Aorta (tissue), 5 donors: ENCODE measurements around the gene MGAT4B. TPM values are rescaled to one million over a fixed set of nuclear protein-coding genes. Genes with fewer than 3 reads are reported as not detected.

Experiments used
- ATAC-seq: fragments of 200-7000 bp; cut with Tn5 transposase; one replicate; pipeline ENCODE4 v1.9.1; 2022; ENCODE audit warnings: moderate library complexity; ENCODE audit not compliant: low FRiP score
- DNase-seq, 2 donors: peaks; one replicate each; pipeline ENCODE4 v3.0.0-alpha.2; 2020
- H3K27ac ChIP-seq, 2 donors: one replicate each; pipeline ENCODE4 v1.5.1; 2013; ENCODE audit warnings: low read length in 2 of 2, mild to moderate bottlenecking in 2 of 2, moderate library complexity in 2 of 2, control low read depth in 1 of 2, inconsistent platforms in 1 of 2, low read depth in 1 of 2
- H3K27me3 ChIP-seq, 2 donors: one replicate each; pipeline ENCODE4 v1.6.1; 2013; ENCODE audit warnings: control low read depth in 1 of 2, low read length in 1 of 2, mild to moderate bottlenecking in 1 of 2, moderate library complexity in 1 of 2; ENCODE audit not compliant: insufficient read depth in 2 of 2, control insufficient read depth in 1 of 2
- H3K36me3 ChIP-seq, 2 donors: one replicate each; pipeline ENCODE4 v1.6.1; 2013; ENCODE audit warnings: control low read depth in 1 of 2, low read length in 1 of 2, mild to moderate bottlenecking in 1 of 2; ENCODE audit not compliant: insufficient read depth in 2 of 2, control insufficient read depth in 1 of 2
- H3K4me1 ChIP-seq, 2 donors: one replicate each; pipeline ENCODE4 v1.6.1; 2013; ENCODE audit warnings: low read length in 2 of 2, control low read depth in 1 of 2, mild to moderate bottlenecking in 1 of 2, moderate library complexity in 1 of 2; ENCODE audit not compliant: insufficient read depth in 2 of 2, control insufficient read depth in 1 of 2
- H3K4me3 ChIP-seq, 2 donors: one replicate each; pipeline ENCODE4 v1.5.1; 2013; ENCODE audit warnings: low read length in 2 of 2, control low read depth in 1 of 2, mild to moderate bottlenecking in 1 of 2
- H3K9me3 ChIP-seq: one replicate; pipeline ENCODE4 v1.6.1; 2013; ENCODE audit warnings: mild to moderate bottlenecking, low read length; ENCODE audit not compliant: control insufficient read depth
- WGBS, 2 donors: extraction: QIAGEN DNeasy Blood & Tissue Kit; methylation state at CpG; one replicate each; pipeline ENCODE4 v1.1.7; 2013; 5-methylcytosine and 5-hydroxymethylcytosine counted together
- intact Hi-C, 2 donors: fragments of 100-400 bp; cut with DNase I; formaldehyde crosslinking; loops; one replicate each; pipeline versions ENCODE4 v1.14.2 to v1.15.0; 2022
- polyA plus RNA-seq, 2 donors: library from polyadenylated mRNA; stranded (reverse); fragments of 200-250 nt; gene quantifications; one replicate each; pipeline ENCODE4 v1.2.3, GENCODE V29; 2013
- total RNA-seq, 2 donors: library from RNA; stranded (reverse); fragmentation: NEBNext Ultra II Directional; extraction: Animal tissue kit (Norgen Biotek cat#: 25700); gene quantifications; one replicate each; pipeline ENCODE4 v1.2.1, GENCODE V29; 2021
- donor health status: healthy with polysubstance abuse.
- donor health status: Bipolar disorder and iron deficiency.
- donor health status: DM: no; HTN: no; CAD: no.
- donor health status: DM: no; HTN: no; CAD: no.
- donor health status: DM: yes; HTN: yes; CAD: no.

The MGAT4B gene
- total and polyA plus RNA-seq, 4 donors = 56.0 to 78.8 (median 76.0) TPM

GRCh38 chr5:179783128-179783527, 23.5 kb downstream of the MGAT4B start:
- intact Hi-C loops = no loop called here
- 92 to 93% methylated on average over 9 of the region's 9 CpGs for WGBS, 2 donors

GRCh38 chr5:179781846-179782245, 24.8 kb downstream of the MGAT4B start:
- Histone ChIP-seq H3K9me3 (no peaks in the 10 kb centered on the region), H3K27ac (no peak overlapping the region), H3K4me1 (no peaks in the 10 kb centered on the region), H3K27me3 (no peaks in the 10 kb centered on the region), H3K36me3 (no peaks in the 10 kb centered on the region), H3K4me3 (no peak overlapping the region)
- intact Hi-C loops = no loop called here
- DNase-seq (no peak), ATAC-seq (no peak)
- 91 to 99% methylated on average over 4 of the region's 4 CpGs for WGBS, 2 donors

More at GRCh38 chr5:179783128-179783527, 23.5 kb downstream of the MGAT4B start:
- H3K36me3 ChIP-seq = no peaks in the 10 kb centered on the region
- H3K4me3 ChIP-seq = no peak overlapping the region
- H3K9me3 ChIP-seq = no peaks in the 10 kb centered on the region
- no peak overlapping the region for H3K27ac ChIP-seq
- DNase-seq = no peak
- ATAC-seq = no peak
- H3K4me1 ChIP-seq = no peaks in the 10 kb centered on the region
- H3K27me3 ChIP-seq = no peaks in the 10 kb centered on the region

- ATAC-seq (no peak), DNase-seq (peak in 1 of 2 donors; percentile 55)
- Histone ChIP-seq H3K4me3 (no peak overlapping the region), H3K27me3 (no peaks in the 10 kb centered on the region), H3K27ac (no peak overlapping the region), H3K36me3 (peaks cover 0 to 4% of the 10 kb centered on the region in 2 donors), H3K9me3 (no peaks in the 10 kb centered on the region), H3K4me1 (no peaks in the 10 kb centered on the region)
- intact Hi-C loops = no loop called here
- 85 to 87% methylated on average over 7 of the region's 7 CpGs for WGBS, 2 donors
Measured at GRCh38 chr5:179780362-179780761, 26.3 kb downstream of the MGAT4B start.

- H3K27me3 ChIP-seq = no peaks in the 10 kb centered on the region
- whole genome bisulfite sequencing, 2 donors = 92 to 95% methylated on average over 4 of the region's 4 CpGs
- intact Hi-C loops = no loop called here
- peaks cover 0 to 4% of the 10 kb centered on the region in 2 donors for H3K36me3 ChIP-seq
- H3K4me3 ChIP-seq = no peak overlapping the region
- no peak overlapping the region for H3K27ac ChIP-seq
- no peaks in the 10 kb centered on the region for H3K4me1 ChIP-seq
- no peaks in the 10 kb centered on the region for H3K9me3 ChIP-seq
- DNase-seq = no peak
- ATAC-seq = no peak
Measured at GRCh38 chr5:179779826-179780225, 26.8 kb downstream of the MGAT4B start.

- Histone ChIP-seq H3K4me3 (no peak overlapping the region), H3K9me3 (no peaks in the 10 kb centered on the region), H3K27me3 (no peaks in the 10 kb centered on the region), H3K27ac (no peak overlapping the region), H3K36me3 (peaks cover 0 to 7% of the 10 kb centered on the region in 2 donors), H3K4me1 (no peaks in the 10 kb centered on the region)
- no peak for ATAC-seq
- WGBS, 2 donors = 91 to 96% methylated on average over 5 of the region's 5 CpGs
- no peak for DNase-seq
- intact Hi-C loops = no loop called here
Measured at GRCh38 chr5:179778591-179778990, 28.1 kb downstream of the MGAT4B start.

- Histone ChIP-seq H3K27me3 (no peaks in the 10 kb centered on the region), H3K4me1 (no peaks in the 10 kb centered on the region), H3K27ac (no peak overlapping the region), H3K4me3 (no peak overlapping the region), H3K9me3 (no peaks in the 10 kb centered on the region), H3K36me3 (peaks cover 0 to 7% of the 10 kb centered on the region in 2 donors)
- no peak for ATAC-seq
- intact Hi-C loops = no loop called here
- DNase-seq = no peak
- 79 to 80% methylated on average over 9 of the region's 9 CpGs for WGBS, 2 donors
Measured at GRCh38 chr5:179777909-179778308, 28.8 kb downstream of the MGAT4B start.

- 78 to 82% methylated on average over 10 of the region's 10 CpGs for WGBS, 2 donors
- Histone ChIP-seq H3K27me3 (no peaks in the 10 kb centered on the region), H3K4me3 (no peak overlapping the region), H3K4me1 (no peaks in the 10 kb centered on the region), H3K9me3 (no peaks in the 10 kb centered on the region), H3K27ac (no peak overlapping the region), H3K36me3 (peaks cover 0 to 9% of the 10 kb centered on the region in 2 donors)
- no peak for ATAC-seq
- no peak for DNase-seq
- intact Hi-C loops = no loop called here
Measured at GRCh38 chr5:179777456-179777855, 29.2 kb downstream of the MGAT4B start.

GRCh38 chr5:179776411-179776938, 30.2 kb downstream of the MGAT4B start:
- Histone ChIP-seq H3K36me3 (peaks cover 0 to 12% of the 10 kb centered on the region in 2 donors), H3K9me3 (no peaks in the 10 kb centered on the region), H3K27me3 (no peaks in the 10 kb centered on the region), H3K4me3 (no peak overlapping the region), H3K27ac (no peak overlapping the region), H3K4me1 (no peaks in the 10 kb centered on the region)
- peak in 1 of 2 donors; percentile 68 for DNase-seq
- intact Hi-C loops = no loop called here
- WGBS, 2 donors = 85 to 87% methylated on average over 11 of the region's 11 CpGs
- no peak for ATAC-seq

- ATAC-seq = peak; percentile 8
- no peaks in the 10 kb centered on the region for H3K9me3 ChIP-seq
- peaks cover 3 to 16% of the 10 kb centered on the region in 2 donors for H3K36me3 ChIP-seq
Measured at GRCh38 chr5:179774442-179774841, 32.2 kb downstream of the MGAT4B start.

More at GRCh38 chr5:179774442-179774841, 32.2 kb downstream of the MGAT4B start:
- H3K4me3 ChIP-seq = no peak overlapping the region
- peak in 1 of 2 donors; percentile 64 for DNase-seq
- no peaks in the 10 kb centered on the region for H3K27me3 ChIP-seq
- intact Hi-C loops = no loop called here
- no peak overlapping the region for H3K27ac ChIP-seq
- 92 to 94% methylated on average over 12 of the region's 12 CpGs for WGBS, 2 donors
- H3K4me1 ChIP-seq = no peaks in the 10 kb centered on the region
